Loucy (cell line): Measurements from ENCODE around the gene PPIAL4G.
"Not testable (repeated sequence)": the region's sequence is repeated elsewhere in the genome, so short reads cannot be mapped to it uniquely, and the experiment has no call there.

ENCODE experiments used
- EZH2phosphoT487 ChIP-seq: fragments of 200-600 bp; IDR thresholded peaks from 2 replicates; pipeline ENCODE4 v1.6.1; 2018; ENCODE audit warnings: antibody characterized with exemption, mild to moderate bottlenecking, moderate library complexity, borderline replicate concordance
- TF ChIP-seq, protein P1 (sequence below): fragments of 200-600 bp; sonication (generic); conservative IDR thresholded peaks from 2 replicates; pipeline ENCODE4 v1.5.1; 2014; ENCODE audit warnings: mild to moderate bottlenecking, antibody characterized with exemption, low read length

DNA sequence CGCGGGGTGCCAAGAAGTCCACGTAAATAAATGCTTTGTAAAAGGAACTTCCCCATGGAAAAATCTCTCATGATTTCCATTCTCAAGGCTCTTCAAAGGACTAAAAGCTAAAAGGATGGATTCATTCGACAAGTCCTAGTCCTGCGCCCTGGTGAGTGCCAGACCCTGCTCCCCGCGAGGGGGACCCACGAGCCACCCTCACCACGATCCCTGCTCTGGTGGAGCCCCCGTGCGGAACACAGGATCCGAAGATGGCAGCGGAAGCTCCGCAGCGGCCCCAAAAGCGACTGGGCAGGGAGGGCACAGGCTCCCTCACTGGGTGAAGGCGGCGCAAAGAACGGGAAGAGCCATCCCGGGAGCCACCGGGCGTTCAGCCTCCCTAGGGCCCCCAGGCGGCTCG is 45.5 kb upstream of the PPIAL4G start:
- TF ChIP-seq EZH2phosphoT487, result not testable (repeated sequence)
- TF ChIP-seq, protein P1, sequence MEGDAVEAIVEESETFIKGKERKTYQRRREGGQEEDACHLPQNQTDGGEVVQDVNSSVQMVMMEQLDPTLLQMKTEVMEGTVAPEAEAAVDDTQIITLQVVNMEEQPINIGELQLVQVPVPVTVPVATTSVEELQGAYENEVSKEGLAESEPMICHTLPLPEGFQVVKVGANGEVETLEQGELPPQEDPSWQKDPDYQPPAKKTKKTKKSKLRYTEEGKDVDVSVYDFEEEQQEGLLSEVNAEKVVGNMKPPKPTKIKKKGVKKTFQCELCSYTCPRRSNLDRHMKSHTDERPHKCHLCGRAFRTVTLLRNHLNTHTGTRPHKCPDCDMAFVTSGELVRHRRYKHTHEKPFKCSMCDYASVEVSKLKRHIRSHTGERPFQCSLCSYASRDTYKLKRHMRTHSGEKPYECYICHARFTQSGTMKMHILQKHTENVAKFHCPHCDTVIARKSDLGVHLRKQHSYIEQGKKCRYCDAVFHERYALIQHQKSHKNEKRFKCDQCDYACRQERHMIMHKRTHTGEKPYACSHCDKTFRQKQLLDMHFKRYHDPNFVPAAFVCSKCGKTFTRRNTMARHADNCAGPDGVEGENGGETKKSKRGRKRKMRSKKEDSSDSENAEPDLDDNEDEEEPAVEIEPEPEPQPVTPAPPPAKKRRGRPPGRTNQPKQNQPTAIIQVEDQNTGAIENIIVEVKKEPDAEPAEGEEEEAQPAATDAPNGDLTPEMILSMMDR, result not testable (repeated sequence)
